ENCODE measurements around the gene SELENOI.
"Not testable (repeated sequence)": the region's sequence is repeated elsewhere in the genome, so short reads cannot be mapped to it uniquely, and the experiment has no call there.

Gene SELENOI

GRCh38 chr2:26327291-26328272 lies 18.4 kb upstream of the SELENOI start:
- DNase-seq (ENCODE audit: low spot score): peak; percentile 65

- DNase-seq (ENCODE audit: low spot score): not testable (repeated sequence)
Observed at GRCh38 chr2:26329083-26329482, 16.9 kb upstream of the SELENOI start.

GRCh38 chr2:26330114-26330549 lies 15.8 kb upstream of the SELENOI start:
- peak; percentile 92 for DNase-seq (ENCODE audit: low spot score)

- peak; percentile 38 for DNase-seq (ENCODE audit: low spot score)
Observed at GRCh38 chr2:26330604-26331003, 15.3 kb upstream of the SELENOI start.

GRCh38 chr2:26331321-26331720 lies 14.6 kb upstream of the SELENOI start:
- DNase-seq (ENCODE audit: low spot score): not testable (repeated sequence)

- no peak for DNase-seq (ENCODE audit: low spot score)
Observed at GRCh38 chr2:26333293-26333692, 12.7 kb upstream of the SELENOI start.

GRCh38 chr2:26335231-26335630 lies 10.7 kb upstream of the SELENOI start:
- no peak for DNase-seq (ENCODE audit: low spot score)

- no peak for DNase-seq (ENCODE audit: low spot score)
Observed at GRCh38 chr2:26336719-26337118, 9.2 kb upstream of the SELENOI start.

- DNase-seq (ENCODE audit: low spot score): no peak
Observed at GRCh38 chr2:26337298-26337697, 8.6 kb upstream of the SELENOI start.

GRCh38 chr2:26340831-26341230 lies 5.1 kb upstream of the SELENOI start:
- no peak for DNase-seq (ENCODE audit: low spot score)

- no peak for DNase-seq (ENCODE audit: low spot score)
Observed at GRCh38 chr2:26344581-26345282, 1.2 kb upstream of the SELENOI start.

GRCh38 chr2:26345283-26345544 lies 729 bp upstream of the SELENOI start:
- no peak for DNase-seq (ENCODE audit: low spot score)

GRCh38 chr2:26346454-26347053 lies 611 bp downstream of the SELENOI start, which contains the start of gene ADGRF3:
ADGRF3 (minus strand) TSS chr2:26346789; CDS start chr2:26346234, 555 bp downstream.
- DNase-seq (ENCODE audit: low spot score): peak; percentile 36

- DNase-seq (ENCODE audit: low spot score): no peak
Observed at GRCh38 chr2:26347286-26347865, 1.4 kb downstream of the SELENOI start.

- no peak for DNase-seq (ENCODE audit: low spot score)
Observed at GRCh38 chr2:26349690-26350089, 3.7 kb downstream of the SELENOI start.

GRCh38 chr2:26351375-26352090 lies 5.6 kb downstream of the SELENOI start:
- no peak for DNase-seq (ENCODE audit: low spot score)

GRCh38 chr2:26352892-26353291 lies 6.9 kb downstream of the SELENOI start:
- DNase-seq (ENCODE audit: low spot score): peak; percentile 14

GRCh38 chr2:26354469-26354868 lies 8.5 kb downstream of the SELENOI start:
- not testable (repeated sequence) for DNase-seq (ENCODE audit: low spot score)

- DNase-seq (ENCODE audit: low spot score): peak; percentile 63
Observed at GRCh38 chr2:26355038-26355995, 9.4 kb downstream of the SELENOI start.

- DNase-seq (ENCODE audit: low spot score): no peak
Observed at GRCh38 chr2:26356111-26356510, 10.2 kb downstream of the SELENOI start.
